K562 (cell line): ENCODE results near the gene LCNL1. TPM values are rescaled to one million over a fixed set of nuclear protein-coding genes. Genes with fewer than 3 reads are reported as not detected.

Experiments
- ATAC-seq: fragments of 200-7000 bp; cut with Tn5 transposase; 3 replicates; pipeline ENCODE4 v1.9.1; 2020; ENCODE audit warnings: moderate library complexity
- BruUV-seq: library from RNA; stranded (reverse); fragments of 400-500 nt; replicated peaks from 2 replicates; lab custom pipeline; 2021; lab: Mats Ljungman, UMichigan
- CTCF ChIA-PET: fragments of 300-600 bp; formaldehyde crosslinking; extraction: SDS; loops from one replicate; lab custom pipeline; 2021; ENCODE audit warnings: low intra/inter-chr PET ratio; lab: Yijun Ruan, JAX
- POLR2A ChIA-PET: fragments of 300-600, 350-650 bp; sonication (Branson Sonifier 250); formaldehyde crosslinking; extraction: SDS; loops from one replicate; lab custom pipeline; 2021; ENCODE audit warnings: antibody characterized with exemption, inconsistent platforms; lab: Yijun Ruan, JAX
- DNase-seq, 4 experiments: peaks; one replicate each; pipeline versions ENCODE4 v3.0.0 to v3.0.0-alpha.2; 2011 to 2018; ENCODE audit warnings: low spot score in 3 of 4, mixed read lengths in 3 of 4; ENCODE audit errors: extremely low read depth in 1 of 4
- FAIRE-seq: peaks from 2 replicates; lab custom pipeline; 2011; peaks lifted over from hg19 to GRCh38; lab: Jason Lieb, UNC
- H2AFZ ChIP-seq: 2 replicates; pipeline ENCODE4 v1.6.0; 2011; ENCODE audit warnings: low read depth, low read length, control low read depth, inconsistent platforms
- H3K27ac ChIP-seq: fragments of 200-600 bp; 3 replicates; pipeline ENCODE4 v1.8.0; 2011; ENCODE audit warnings: low read depth, mild to moderate bottlenecking, control low read depth, inconsistent platforms, low read length, moderate library complexity, mixed read lengths; ENCODE audit errors: extremely low read depth
- H3K27me3 ChIP-seq, 2 experiments: fragments of 300-600 bp in 1 of 2; 2 replicates in 1 of 2; 3 replicates in 1 of 2; pipeline versions ENCODE4 v1.6.0 to v1.8.0; 2011; ENCODE audit warnings: inconsistent platforms in 2 of 2, low read length in 2 of 2, mild to moderate bottlenecking in 1 of 2, mixed read lengths in 1 of 2, moderate library complexity in 1 of 2; ENCODE audit not compliant: control insufficient read depth in 2 of 2, insufficient read depth in 2 of 2
- H3K36me3 ChIP-seq: fragments of 300-600 bp; 3 replicates; pipeline ENCODE4 v1.8.0; 2011; ENCODE audit warnings: mild to moderate bottlenecking, low read length, inconsistent platforms; ENCODE audit not compliant: control insufficient read depth, insufficient read depth
- H3K4me1 ChIP-seq, 2 experiments: fragments of 200-600 bp in 1 of 2; replicated peaks in 1 of 2; 2 replicates in 1 of 2; 3 replicates in 1 of 2; pipeline versions ENCODE4 v1.5.1 to v1.8.0; 2011; ENCODE audit warnings: inconsistent platforms in 2 of 2, low read length in 2 of 2, mild to moderate bottlenecking in 1 of 2, mixed read lengths in 1 of 2, moderate library complexity in 1 of 2; ENCODE audit not compliant: control insufficient read depth in 2 of 2, insufficient read depth in 2 of 2
- H3K4me2 ChIP-seq: 2 replicates; pipeline ENCODE4 v1.6.1; 2011; ENCODE audit warnings: low read length, control low read depth, inconsistent platforms, mixed read lengths; ENCODE audit not compliant: insufficient read depth
- H3K4me3 ChIP-seq: fragments of 200-600 bp; sonication (generic), shearing (Covaris generic); 2 replicates; pipeline ENCODE4 v1.5.1; 2016; ENCODE audit warnings: control low read depth, inconsistent platforms
- H3K79me2 ChIP-seq: fragments of 200-600 bp; 3 replicates; pipeline ENCODE4 v1.8.0; 2011; ENCODE audit warnings: low read length, inconsistent platforms; ENCODE audit not compliant: control insufficient read depth, insufficient read depth
- H3K9ac ChIP-seq, 2 experiments: 2 replicates each; pipeline versions ENCODE4 v1.6.0 to v1.6.1; 2011; ENCODE audit warnings: low read depth in 2 of 2, low read length in 2 of 2, control low read depth in 1 of 2, inconsistent platforms in 1 of 2, mild to moderate bottlenecking in 1 of 2, mixed read lengths in 1 of 2; ENCODE audit not compliant: insufficient read depth in 1 of 2
- H3K9me1 ChIP-seq: one replicate; pipeline ENCODE4 v1.6.0; 2011; ENCODE audit warnings: inconsistent platforms, mild to moderate bottlenecking, low read length, moderate library complexity; ENCODE audit not compliant: control insufficient read depth, insufficient read depth
- H3K9me3 ChIP-seq: replicated peaks from 2 replicates; pipeline ENCODE4 v1.5.1; 2011; ENCODE audit warnings: low read depth, low read length, inconsistent platforms; ENCODE audit not compliant: control insufficient read depth, insufficient read depth
- H4K20me1 ChIP-seq: replicated peaks from 2 replicates; pipeline ENCODE4 v1.6.1; 2011; ENCODE audit warnings: low read length, inconsistent platforms, mixed read lengths; ENCODE audit not compliant: control insufficient read depth, insufficient read depth
- DNMT1 ChIP-seq: fragments of 450-650 bp; IDR thresholded peaks from 2 replicates; pipeline ENCODE4 v1.6.1; 2016; ENCODE audit warnings: antibody characterized with exemption, mild to moderate bottlenecking
- IRF2 ChIP-seq: sonication (generic); formaldehyde crosslinking; IDR thresholded peaks from 2 replicates; pipeline ENCODE4 v1.8.1; 2022; ENCODE audit warnings: mild to moderate bottlenecking, missing genetic modification reagents
- ZKSCAN1 ChIP-seq: fragments of 150-350 bp; IDR thresholded peaks from 2 replicates; pipeline ENCODE4 v1.6.1; 2016; ENCODE audit warnings: low read depth, low read length
- WGBS: fragments of 100-300 bp; shearing (Covaris generic); methylation state at CpG from one replicate; pipeline ENCODE4 v1.1.6; 2016; ENCODE audit warnings: low coverage, mixed read lengths; ENCODE audit not compliant: insufficient coverage; ENCODE audit errors: missing lambda C conversion rate; 5-methylcytosine and 5-hydroxymethylcytosine counted together
- in situ Hi-C: fragments of 300-500 bp; cut with MboI; formaldehyde crosslinking; loops from 4 replicates; pipeline ENCODE4 v1.15.0; 2018; ENCODE audit warnings: inconsistent platforms, mixed read lengths
- intact Hi-C: fragments of 100-400 bp; cut with micrococcal nuclease; formaldehyde crosslinking; loops from 2 replicates; pipeline ENCODE4 v1.14.2; 2022
- polyA plus RNA-seq, 8 experiments: library from polyadenylated mRNA; depleted of rRNA in 4 of 8; stranded (reverse) in 5 of 8; unstranded in 3 of 8; fragments of >200 nt; fragmentation: Nextera tagmentation in 2 of 8; fragmentation: Illumina TruSeq in 1 of 8; extraction: Ambion mirVana in 2 of 8; extraction: Trizol in 1 of 8; gene quantifications; 2 replicates each; pipeline versions ENCODE4 v1.2.1 to v1.2.3, GENCODE V29; 2011 to 2014; ENCODE audit warnings: inconsistent platforms in 1 of 8, missing spikeins in 1 of 8
- total RNA-seq, 7 experiments: library from RNA; depleted of rRNA in 6 of 7; stranded (reverse); fragments of >200 nt in 6 of 7; fragmentation: Illumina TruSeq in 2 of 7; extraction: Trizol in 2 of 7; gene quantifications; 2 replicates each; pipeline versions ENCODE4 v1.2.1 to v1.2.3, GENCODE V29; 2011 to 2021; ENCODE audit warnings: low replicate concordance in 1 of 7

LCNL1 gene
- total and polyA plus RNA-seq, 9 of the 15 experiments (the other 6 are each of a cell fraction or from before 2014, with no cell fraction given), result 0.04 to 0.16 (median 0.04) TPM; not detected in 4

DNA sequence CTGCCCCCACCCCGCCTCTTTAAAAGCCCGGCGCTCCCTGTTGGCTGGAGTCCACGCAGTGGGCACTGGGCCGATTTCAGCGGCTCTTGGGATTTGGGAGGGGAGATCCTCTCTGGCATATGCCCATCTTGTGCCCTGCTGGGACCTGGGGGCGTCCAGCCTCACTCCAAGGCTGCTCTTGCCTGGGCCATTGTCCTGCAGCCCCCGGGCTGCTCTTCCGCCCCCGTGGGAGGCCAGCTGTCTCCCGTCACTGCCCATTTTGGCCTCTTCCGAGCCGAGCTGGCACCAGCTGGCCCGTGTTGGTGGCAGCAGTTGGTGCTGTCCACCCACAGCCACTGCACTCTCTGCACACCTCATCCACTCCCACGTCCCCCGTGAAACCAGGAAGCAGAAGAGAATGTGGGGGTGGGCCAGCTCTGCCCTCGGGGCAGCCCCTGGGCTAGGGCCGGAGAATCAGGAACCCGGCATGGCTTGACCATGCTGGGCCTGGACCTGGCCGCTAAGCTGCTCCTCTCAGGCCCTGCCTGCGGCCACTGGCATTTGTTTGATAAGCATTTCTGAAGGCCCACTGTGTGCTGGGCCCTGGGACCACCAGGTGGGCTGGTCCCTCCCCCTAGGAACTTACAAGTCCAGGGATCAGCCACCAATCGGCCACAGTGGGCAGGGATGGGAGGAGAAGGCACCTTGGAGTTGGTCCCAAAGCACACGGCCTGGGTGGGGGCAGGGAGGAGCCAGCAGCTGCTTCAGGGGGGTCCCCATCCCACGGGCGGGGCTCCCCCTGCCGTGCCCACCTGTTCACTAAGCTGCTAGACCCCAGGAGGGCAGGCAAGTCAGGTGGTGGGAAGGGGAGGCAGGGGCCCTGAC lies 35.5 kb upstream of the LCNL1 start:
- POLR2A ChIA-PET, result interaction anchor here (0.8 to 1.9 kb wide), 4 partner anchors 10 to 88 kb away, joined by 3 to 8 read pairs (median 6); no protein-coding TSS in a partner anchor
- peak overlapping the region in 1 of 2 experiments; percentile 86; a peak in 2 of 4 replicates for H3K9ac ChIP-seq

More for the DNA sequence above, 35.5 kb upstream of the LCNL1 start:
- Histone ChIP-seq H3K79me2 (peaks cover 22% of the 10 kb centered on the region), H3K4me3 (no peak overlapping the region), H3K4me1 (peaks cover 24 to 84% of the 10 kb centered on the region in 2 experiments), H3K36me3 (peaks cover 12% of the 10 kb centered on the region; the same call in 1 of the 3 replicates), H3K27me3 (no peaks in the 10 kb centered on the region), H2AFZ (no peak overlapping the region), H3K9me3 (no peaks in the 10 kb centered on the region), H3K4me2 (no peak overlapping the region), H3K27ac (no peak overlapping the region), H4K20me1 (no peaks in the 10 kb centered on the region), H3K9me1 (peaks cover 2% of the 10 kb centered on the region)
- in situ Hi-C loops, result loop anchor here (5.0 kb wide), 1 partner anchor 90 kb away; no protein-coding TSS in a partner anchor
- FAIRE-seq (no peak), ATAC-seq (no peak), DNase-seq (no peak)
- WGBS, result 79% methylated on average over 19 of the region's 26 CpGs
- intact Hi-C loops, result loop anchor here (5.0 kb wide), 2 partner anchors 45 to 160 kb away; partner anchors contain the start of gene PAXX
- CTCF ChIA-PET, result interaction anchor here (2.0 to 3.4 kb wide), 2 partner anchors 81 to 87 kb away, joined by 17 to 47 read pairs; partner anchors contain the start of gene ABCA2
- BruUV-seq, result no TSS peak
- TF ChIP-seq DNMT1 (no peak), ZKSCAN1 (peak; percentile 80), IRF2 (CRISPR knock-in tag) (0 out of 2 replicates have a peak, but pooled peaks have one; percentile 41)
